SU-DHL-6 (cell line): ENCODE measurements around the gene RIMBP2.

Source experiments
- H2AFZ ChIP-seq: fragments of 200-600 bp; sonication (generic); 2 replicates; pipeline ENCODE4 v1.6.1; 2014; ENCODE audit warnings: low read depth, mild to moderate bottlenecking, moderate library complexity, mixed read lengths, antibody characterized with exemption, low read length; ENCODE audit not compliant: severe bottlenecking
- H3F3A ChIP-seq: fragments of 200-600 bp; shearing (Covaris generic); 2 replicates; pipeline ENCODE4 v1.6.0; 2016; ENCODE audit warnings: antibody characterized with exemption, mild to moderate bottlenecking; ENCODE audit not compliant: insufficient read depth
- H3K27ac ChIP-seq: fragments of 200-600 bp; sonication (generic); 2 replicates; pipeline ENCODE4 v1.5.1; 2016; ENCODE audit warnings: low read depth, mild to moderate bottlenecking, low read length, moderate library complexity, mixed read lengths
- H3K27me3 ChIP-seq: fragments of 200-600 bp; sonication (generic), shearing (Covaris generic); 2 replicates; pipeline ENCODE4 v1.6.0; 2014; ENCODE audit warnings: mild to moderate bottlenecking, low read length
- H3K36me3 ChIP-seq: fragments of 200-600 bp; sonication (generic); 2 replicates; pipeline ENCODE4 v1.6.1; 2014; ENCODE audit warnings: mild to moderate bottlenecking, low read length, mixed read lengths
- H3K4me2 ChIP-seq: fragments of 300-600, 200-600 bp; shearing (Covaris generic), sonication (generic); 2 replicates; pipeline ENCODE4 v1.6.0; 2014; ENCODE audit warnings: low read length, low read depth, mild to moderate bottlenecking; ENCODE audit not compliant: poor library complexity, severe bottlenecking
- H3K4me3 ChIP-seq: fragments of 200-600 bp; sonication (generic); 2 replicates; pipeline ENCODE4 v1.5.1; 2014; ENCODE audit warnings: antibody characterized with exemption, low read length, mild to moderate bottlenecking, mixed read lengths; ENCODE audit not compliant: insufficient read depth, poor library complexity, severe bottlenecking
- H3K79me2 ChIP-seq: fragments of 200-600 bp; sonication (generic); 2 replicates; pipeline ENCODE4 v1.6.1; 2014; ENCODE audit warnings: mild to moderate bottlenecking, low read length, moderate library complexity; ENCODE audit not compliant: insufficient read depth
- H3K9ac ChIP-seq: fragments of 200-600 bp; sonication (generic); 2 replicates; pipeline ENCODE4 v1.7.0; 2014; ENCODE audit warnings: mild to moderate bottlenecking, low read length
- H3K9me2 ChIP-seq: fragments of 200-600 bp; sonication (generic); replicated peaks from 2 replicates; pipeline ENCODE4 v1.6.1; 2014; ENCODE audit warnings: low read length; ENCODE audit not compliant: insufficient read depth
- H3K9me3 ChIP-seq: fragments of 200-600 bp; sonication (generic); 2 replicates; pipeline ENCODE4 v1.6.1; 2014; ENCODE audit warnings: low read length, mixed read lengths; ENCODE audit not compliant: insufficient read depth
- H4K20me1 ChIP-seq: fragments of 200-600 bp; sonication (generic); 2 replicates; pipeline ENCODE4 v1.6.1; 2014; ENCODE audit warnings: low read depth, mild to moderate bottlenecking, antibody characterized with exemption, low read length, moderate library complexity, mixed read lengths
- EZH2phosphoT487 ChIP-seq: fragments of 200-600 bp; sonication (generic), shearing (Covaris generic); conservative IDR thresholded peaks from 2 replicates; pipeline ENCODE4 v1.6.1; 2018; ENCODE audit warnings: mild to moderate bottlenecking, antibody characterized with exemption, low read length, moderate library complexity, mixed read lengths
- TF ChIP-seq, protein P1 (sequence below): fragments of 200-600 bp; sonication (generic); IDR thresholded peaks from one replicate; pipeline ENCODE4 v1.5.1; 2017; ENCODE audit warnings: antibody characterized with exemption, mild to moderate bottlenecking, low read length, moderate library complexity; ENCODE audit not compliant: insufficient read depth, poor library complexity, severe bottlenecking

RIMBP2 gene

DNA sequence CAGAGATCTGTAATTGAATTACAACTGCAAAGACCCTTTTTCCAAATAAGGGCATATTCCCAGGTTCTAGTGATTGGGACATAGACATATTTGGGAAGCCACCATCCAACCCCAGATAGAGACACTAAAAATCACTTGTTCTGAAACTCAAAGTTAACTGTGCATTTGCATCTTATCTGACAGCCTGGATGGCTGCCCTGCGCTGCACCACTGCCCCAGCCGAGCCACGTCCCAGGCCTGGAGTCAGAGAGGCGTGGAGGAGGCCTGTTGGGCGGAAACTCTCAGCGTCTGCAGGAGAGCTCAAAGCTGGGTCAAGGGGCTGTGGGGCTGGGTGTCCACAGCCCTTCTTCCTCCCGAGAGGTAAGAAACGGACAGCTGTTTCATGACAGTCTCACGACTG is 124.4 kb downstream of the RIMBP2 start:
- Histone ChIP-seq H4K20me1 (no peaks in the 10 kb centered on the region), H3F3A (no peaks in the 10 kb centered on the region), H3K27ac (no peak overlapping the region), H3K4me3 (no peak overlapping the region), H3K9ac (no peak overlapping the region), H3K9me3 (no peaks in the 10 kb centered on the region), H3K36me3 (no peaks in the 10 kb centered on the region), H3K9me2 (no peaks in the 10 kb centered on the region), H2AFZ (no peak overlapping the region), H3K79me2 (no peaks in the 10 kb centered on the region), H3K27me3 (no peaks in the 10 kb centered on the region), H3K4me2 (no peak overlapping the region)
- TF ChIP-seq, protein P1, sequence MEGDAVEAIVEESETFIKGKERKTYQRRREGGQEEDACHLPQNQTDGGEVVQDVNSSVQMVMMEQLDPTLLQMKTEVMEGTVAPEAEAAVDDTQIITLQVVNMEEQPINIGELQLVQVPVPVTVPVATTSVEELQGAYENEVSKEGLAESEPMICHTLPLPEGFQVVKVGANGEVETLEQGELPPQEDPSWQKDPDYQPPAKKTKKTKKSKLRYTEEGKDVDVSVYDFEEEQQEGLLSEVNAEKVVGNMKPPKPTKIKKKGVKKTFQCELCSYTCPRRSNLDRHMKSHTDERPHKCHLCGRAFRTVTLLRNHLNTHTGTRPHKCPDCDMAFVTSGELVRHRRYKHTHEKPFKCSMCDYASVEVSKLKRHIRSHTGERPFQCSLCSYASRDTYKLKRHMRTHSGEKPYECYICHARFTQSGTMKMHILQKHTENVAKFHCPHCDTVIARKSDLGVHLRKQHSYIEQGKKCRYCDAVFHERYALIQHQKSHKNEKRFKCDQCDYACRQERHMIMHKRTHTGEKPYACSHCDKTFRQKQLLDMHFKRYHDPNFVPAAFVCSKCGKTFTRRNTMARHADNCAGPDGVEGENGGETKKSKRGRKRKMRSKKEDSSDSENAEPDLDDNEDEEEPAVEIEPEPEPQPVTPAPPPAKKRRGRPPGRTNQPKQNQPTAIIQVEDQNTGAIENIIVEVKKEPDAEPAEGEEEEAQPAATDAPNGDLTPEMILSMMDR: no peak
- TF ChIP-seq EZH2phosphoT487: no peak

GRCh38 chr12:130590685-130591084 is 125.4 kb downstream of the RIMBP2 start:
- Histone ChIP-seq H3K9ac (no peak overlapping the region), H4K20me1 (no peaks in the 10 kb centered on the region), H3K4me2 (no peak overlapping the region), H3F3A (no peaks in the 10 kb centered on the region), H3K4me3 (no peak overlapping the region), H2AFZ (no peak overlapping the region), H3K27ac (no peak overlapping the region), H3K36me3 (no peaks in the 10 kb centered on the region), H3K9me3 (no peaks in the 10 kb centered on the region), H3K27me3 (no peaks in the 10 kb centered on the region), H3K79me2 (no peaks in the 10 kb centered on the region), H3K9me2 (no peaks in the 10 kb centered on the region)
- TF ChIP-seq, protein P1: no peak
- no peak for TF ChIP-seq EZH2phosphoT487

GRCh38 chr12:130589540-130590317 is 126.4 kb downstream of the RIMBP2 start:
- H3K4me2 ChIP-seq: no peak overlapping the region
- no peaks in the 10 kb centered on the region for H3K79me2 ChIP-seq
- H3K27ac ChIP-seq: no peak overlapping the region
- H3K4me3 ChIP-seq: no peak overlapping the region
- no peaks in the 10 kb centered on the region for H3K27me3 ChIP-seq
- no peaks in the 10 kb centered on the region for H3K9me3 ChIP-seq
- H3K36me3 ChIP-seq: no peaks in the 10 kb centered on the region
- TF ChIP-seq EZH2phosphoT487: no peak
- TF ChIP-seq, protein P1: no peak
- H3K9me2 ChIP-seq: no peaks in the 10 kb centered on the region
- H4K20me1 ChIP-seq: no peaks in the 10 kb centered on the region
- no peak overlapping the region for H2AFZ ChIP-seq
- no peak overlapping the region for H3K9ac ChIP-seq
- H3F3A ChIP-seq: no peaks in the 10 kb centered on the region
